Vagina (tissue), 2 donors: Measurements from ENCODE around the gene SCYL2.

Experiments used
- CTCF ChIP-seq, 3 experiments: fragments of 450-650 bp in 2 of 3; fragments of 200-600 bp in 1 of 3; sonication (generic) in 1 of 3; IDR thresholded peaks; one replicate each; pipeline ENCODE4 v1.5.1; 2017 to 2019; ENCODE audit warnings: antibody characterized with exemption in 3 of 3, mild to moderate bottlenecking in 2 of 3, moderate library complexity in 2 of 3
- POLR2A ChIP-seq, 2 donors: fragments of 450-650 bp; IDR thresholded peaks; one replicate each; pipeline ENCODE4 v1.6.1; 2017; ENCODE audit warnings: antibody characterized with exemption in 2 of 2, mild to moderate bottlenecking in 2 of 2, moderate library complexity in 2 of 2
- POLR2AphosphoS5 ChIP-seq, 2 donors: sonication (generic); formaldehyde crosslinking; IDR thresholded peaks; one replicate each; pipeline ENCODE4 v1.9.0; 2017; ENCODE audit warnings: antibody characterized with exemption in 2 of 2, mild to moderate bottlenecking in 2 of 2, low read depth in 1 of 2; ENCODE audit not compliant: insufficient read depth in 1 of 2

- TF ChIP-seq CTCF (IDR thresholded peaks at IDR 0.05) (no peak), POLR2A (IDR thresholded peaks at IDR 0.05) (no peak), POLR2AphosphoS5 (IDR thresholded peaks at IDR 0.05; ENCODE audit: insufficient read depth in 1 of 2, low read depth in 1 of 2) (no peak)
Observed at GRCh38 chr12:100337299-100337698, 70.3 kb downstream of the SCYL2 start.
